HG03064 (cell line): ENCODE results near the gene PPM1N.

ENCODE experiments used
- ATAC-seq: cut with Tn5 transposase; IDR thresholded peaks from one replicate; pipeline ENCODE4 v1.9.1; 2021; ENCODE audit warnings: low read depth; ENCODE audit not compliant: unreplicated experiment

PPM1N gene

GRCh38 chr19:45485305-45486077, 12.8 kb upstream of the PPM1N start:
- ATAC-seq, result peak; percentile 81

GRCh38 chr19:45488708-45489107, 9.5 kb upstream of the PPM1N start:
- ATAC-seq, result no peak

- no peak for ATAC-seq
Observed at GRCh38 chr19:45489216-45489855, 8.9 kb upstream of the PPM1N start.

GRCh38 chr19:45492137-45492626, 6.1 kb upstream of the PPM1N start:
- no peak for ATAC-seq

GRCh38 chr19:45492627-45493470, 5.4 kb upstream of the PPM1N start:
- ATAC-seq, result no peak

GRCh38 chr19:45494261-45494916, 3.9 kb upstream of the PPM1N start:
- no peak for ATAC-seq

GRCh38 chr19:45495178-45495577, 3.1 kb upstream of the PPM1N start:
- ATAC-seq, result no peak

- ATAC-seq, result no peak
Observed at GRCh38 chr19:45496349-45496953, 1.8 kb upstream of the PPM1N start.

GRCh38 chr19:45497791-45498190, 452 bp upstream of the PPM1N start:
- ATAC-seq, result no peak

GRCh38 chr19:45499196-45500180, 1.2 kb downstream of the PPM1N start:
- no peak for ATAC-seq

GRCh38 chr19:45500918-45501729, 2.9 kb downstream of the PPM1N start:
- no peak for ATAC-seq

GRCh38 chr19:45501730-45502014, 3.4 kb downstream of the PPM1N start:
- no peak for ATAC-seq

GRCh38 chr19:45502111-45502510, 3.9 kb downstream of the PPM1N start:
- no peak for ATAC-seq

GRCh38 chr19:45503909-45504308, 5.7 kb downstream of the PPM1N start:
- no peak for ATAC-seq

GRCh38 chr19:45505151-45505995, 7.1 kb downstream of the PPM1N start:
- ATAC-seq, result no peak

GRCh38 chr19:45505996-45506245, 7.7 kb downstream of the PPM1N start:
- no peak for ATAC-seq

GRCh38 chr19:45506246-45506988, 8.2 kb downstream of the PPM1N start:
- ATAC-seq, result no peak
